Mesendoderm (in vitro differentiated cells): ENCODE data around the gene TAL2.
A peak's percentile ranks its signal among the peaks of the same experiment; 100 is the strongest.

Experiments
- DNase-seq: peaks from one replicate; pipeline ENCODE4 v3.0.0; 2013
- H2AK5ac ChIP-seq: 2 replicates; pipeline ENCODE4 v1.6.1; 2013; ENCODE audit warnings: low read length, inconsistent platforms
- H2BK120ac ChIP-seq: 2 replicates; pipeline ENCODE4 v1.6.1; 2013; ENCODE audit warnings: low read depth, mild to moderate bottlenecking, low read length, moderate library complexity, mixed read lengths
- H2BK15ac ChIP-seq: replicated peaks from 2 replicates; pipeline ENCODE4 v1.6.1; 2013; ENCODE audit warnings: low read depth, mild to moderate bottlenecking, moderate library complexity
- H2BK5ac ChIP-seq: 2 replicates; pipeline ENCODE4 v1.6.1; 2013; ENCODE audit warnings: low read length, inconsistent platforms
- H3K18ac ChIP-seq: 2 replicates; pipeline ENCODE4 v1.6.1; 2013; ENCODE audit warnings: mild to moderate bottlenecking, low read length, mixed read lengths
- H3K23ac ChIP-seq: one replicate; pipeline ENCODE4 v1.6.1; 2013; ENCODE audit warnings: low read length
- H3K27ac ChIP-seq: 2 replicates; pipeline ENCODE4 v1.5.1; 2013; ENCODE audit warnings: low read depth, mild to moderate bottlenecking, inconsistent platforms, low read length, moderate library complexity
- H3K27me3 ChIP-seq: 2 replicates; pipeline ENCODE4 v1.6.1; 2013; ENCODE audit warnings: low read length, control low read depth, mild to moderate bottlenecking, inconsistent platforms; ENCODE audit not compliant: insufficient read depth, poor library complexity
- H3K36me3 ChIP-seq: 2 replicates; pipeline ENCODE4 v1.6.1; 2013; ENCODE audit warnings: low read length, inconsistent platforms; ENCODE audit not compliant: control insufficient read depth, insufficient read depth
- H3K4ac ChIP-seq: one replicate; pipeline ENCODE4 v1.6.1; 2013; ENCODE audit warnings: low read depth, mild to moderate bottlenecking, low read length, moderate library complexity
- H3K4me1 ChIP-seq: 2 replicates; pipeline ENCODE4 v1.6.1; 2013; ENCODE audit warnings: low read depth, low read length, inconsistent platforms; ENCODE audit not compliant: control insufficient read depth
- H3K4me2 ChIP-seq: 2 replicates; pipeline ENCODE4 v1.6.1; 2013; ENCODE audit warnings: low read length
- H3K4me3 ChIP-seq: 2 replicates; pipeline ENCODE4 v1.5.1; 2013; ENCODE audit warnings: mild to moderate bottlenecking, low read length
- H3K56ac ChIP-seq: one replicate; pipeline ENCODE4 v1.6.1; 2013; ENCODE audit warnings: low read length
- H3K79me1 ChIP-seq: 2 replicates; pipeline ENCODE4 v1.6.1; 2013; ENCODE audit warnings: low read length, inconsistent platforms
- H3K79me2 ChIP-seq: 2 replicates; pipeline ENCODE4 v1.6.1; 2013; ENCODE audit warnings: mild to moderate bottlenecking, low read length; ENCODE audit not compliant: control insufficient read depth, insufficient read depth
- H3K9ac ChIP-seq: 2 replicates; pipeline ENCODE4 v1.6.1; 2013; ENCODE audit warnings: low read length, inconsistent platforms
- H4K5ac ChIP-seq: one replicate; pipeline ENCODE4 v1.6.1; 2013; ENCODE audit warnings: low read length
- H4K8ac ChIP-seq: one replicate; pipeline ENCODE4 v1.6.1; 2013; ENCODE audit warnings: low read depth, mild to moderate bottlenecking, control low read depth, low read length, moderate library complexity
- WGBS: extraction: QIAGEN DNeasy Blood & Tissue Kit; methylation state at CpG from one replicate; pipeline ENCODE4 v1.1.7; 2013; ENCODE audit warnings: low lambda C conversion rate, missing lambda C conversion rate; ENCODE audit not compliant: insufficient coverage; ENCODE audit errors: extremely low coverage; 5-methylcytosine and 5-hydroxymethylcytosine counted together

TAL2 gene

DNA sequence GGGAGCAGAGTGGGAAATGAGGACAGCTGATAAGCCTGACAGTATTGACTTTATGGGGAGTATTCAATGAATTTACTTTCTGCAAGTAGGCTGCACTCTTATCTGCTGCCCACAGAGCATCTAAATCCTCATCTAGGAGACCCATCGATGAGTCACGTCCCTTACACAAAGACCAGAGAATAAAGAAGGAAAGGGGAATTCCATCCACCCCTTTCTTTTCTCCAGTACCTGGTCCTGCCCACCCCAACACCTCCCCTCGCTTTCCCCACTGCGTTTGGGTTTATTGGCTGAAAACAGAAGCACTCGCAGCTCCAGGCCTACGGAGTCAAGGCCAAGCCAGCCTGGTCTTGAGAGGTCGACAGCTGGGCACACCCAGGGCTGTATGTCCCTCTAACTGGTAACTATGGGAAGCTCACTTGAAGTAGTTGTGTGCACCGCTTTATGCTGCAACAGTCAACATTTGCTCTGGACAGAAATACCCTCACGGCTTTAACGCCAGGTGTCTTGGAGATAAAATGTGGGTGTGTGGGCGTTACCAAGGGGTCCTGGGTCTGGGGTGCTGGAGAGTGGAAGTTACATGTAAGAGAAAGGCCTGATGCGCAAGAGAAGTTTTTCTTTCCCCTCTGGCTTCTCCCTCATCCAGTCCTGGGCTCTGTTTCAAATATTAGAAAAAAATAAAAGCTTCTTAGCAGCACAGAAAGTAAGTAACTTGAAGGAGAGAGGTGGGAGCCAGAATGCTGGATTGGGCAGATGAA is 14.5 kb upstream of the TAL2 start:
- no peak overlapping the region for H3K18ac ChIP-seq
- H3K4me2 ChIP-seq, result no peak overlapping the region
- no peak overlapping the region for H3K27ac ChIP-seq
- no peaks in the 10 kb centered on the region for H3K79me1 ChIP-seq
- H3K4me1 ChIP-seq, result peaks cover 4% of the 10 kb centered on the region
- H4K5ac ChIP-seq, result no peak overlapping the region
- H2AK5ac ChIP-seq, result no peak overlapping the region
- no peak overlapping the region for H3K4ac ChIP-seq
- H3K79me2 ChIP-seq, result no peaks in the 10 kb centered on the region
- WGBS, result no CpG with 5 or more reads among the region's 12 CpGs
- H2BK120ac ChIP-seq, result no peak overlapping the region
- H3K4me3 ChIP-seq, result no peak overlapping the region
- H3K27me3 ChIP-seq, result no peaks in the 10 kb centered on the region
- H2BK5ac ChIP-seq, result no peak overlapping the region
- H3K9ac ChIP-seq, result no peak overlapping the region
- peak; percentile 79 for DNase-seq
- H3K56ac ChIP-seq, result peak overlapping the region; percentile 52
- H2BK15ac ChIP-seq, result peak overlapping the region; percentile 39
- H3K23ac ChIP-seq, result no peak overlapping the region
- no peak overlapping the region for H4K8ac ChIP-seq
- H3K36me3 ChIP-seq, result no peaks in the 10 kb centered on the region

DNA sequence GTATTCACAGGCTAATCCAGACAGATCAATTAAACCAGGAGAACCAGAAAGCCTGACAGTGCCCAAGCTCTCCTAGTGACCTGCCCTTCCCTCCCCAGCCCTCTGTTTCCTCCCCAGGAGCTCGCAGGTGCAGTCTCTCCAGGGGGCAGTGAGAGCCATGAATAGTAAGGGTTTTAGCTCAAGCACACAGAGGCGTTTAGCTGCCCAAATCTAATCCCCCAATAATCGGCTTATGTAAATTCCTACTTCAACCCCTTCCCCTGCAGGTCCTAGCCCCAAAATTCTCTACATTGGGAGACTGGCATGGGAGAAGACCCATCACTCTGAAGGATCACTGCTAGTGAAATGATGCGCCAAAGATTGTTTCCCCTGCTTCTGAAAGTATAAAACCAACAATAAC is 10.5 kb upstream of the TAL2 start:
- H2BK120ac ChIP-seq, result no peak overlapping the region
- H3K27ac ChIP-seq, result no peak overlapping the region
- peaks cover 10% of the 10 kb centered on the region for H3K27me3 ChIP-seq
- no peak overlapping the region for H3K4me2 ChIP-seq
- no peak overlapping the region for H3K56ac ChIP-seq
- H4K8ac ChIP-seq, result no peak overlapping the region
- H3K18ac ChIP-seq, result no peak overlapping the region
- no peaks in the 10 kb centered on the region for H3K79me1 ChIP-seq
- H4K5ac ChIP-seq, result no peak overlapping the region
- no peak overlapping the region for H2BK15ac ChIP-seq
- no peak overlapping the region for H3K23ac ChIP-seq
- WGBS, result no CpG with 5 or more reads among the region's 4 CpGs
- H3K79me2 ChIP-seq, result no peaks in the 10 kb centered on the region
- H2AK5ac ChIP-seq, result no peak overlapping the region
- peak; percentile 19 for DNase-seq
- H2BK5ac ChIP-seq, result no peak overlapping the region
- no peaks in the 10 kb centered on the region for H3K36me3 ChIP-seq
- H3K4ac ChIP-seq, result no peak overlapping the region
- H3K4me3 ChIP-seq, result no peak overlapping the region
- H3K4me1 ChIP-seq, result peaks cover 2% of the 10 kb centered on the region
- H3K9ac ChIP-seq, result no peak overlapping the region

DNA sequence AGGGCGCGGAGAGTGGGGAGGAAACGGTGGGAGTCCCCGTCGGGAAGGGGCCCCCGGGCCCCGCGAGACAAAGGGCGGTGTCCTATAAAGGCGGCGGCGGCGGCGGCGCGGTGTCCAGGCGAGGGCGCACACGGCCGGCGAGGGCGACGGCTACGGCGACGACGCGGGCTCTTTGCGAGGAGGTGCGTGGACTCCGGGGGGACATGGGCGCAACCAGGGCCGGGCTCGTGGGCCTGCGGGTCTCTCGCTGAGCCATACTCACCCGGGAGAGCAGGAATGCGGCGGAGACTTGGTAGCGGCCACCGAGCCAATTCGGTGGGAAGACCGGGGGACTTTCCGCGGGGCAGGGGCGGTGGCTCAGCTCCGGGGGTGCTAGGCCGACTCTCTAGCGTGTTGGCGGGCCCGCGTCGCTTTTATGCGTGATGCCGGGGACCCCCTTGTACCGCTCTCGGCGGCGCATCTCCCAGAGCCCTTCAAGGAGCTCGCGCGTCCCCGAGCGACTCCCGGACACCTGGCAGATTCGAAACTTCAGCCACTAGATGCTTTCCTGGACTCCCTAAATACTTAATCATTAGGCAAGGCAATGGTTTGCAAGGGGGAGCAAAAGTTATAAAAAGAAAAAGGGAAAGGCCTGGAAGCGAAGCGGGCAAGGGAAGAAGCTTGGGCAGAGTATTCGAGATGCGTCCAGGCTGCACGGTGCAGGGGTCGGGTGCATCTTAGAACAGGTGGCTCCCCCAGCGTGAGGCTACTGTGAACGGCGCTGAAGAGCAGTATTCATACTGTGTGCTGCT is 5.9 kb upstream of the TAL2 start:
- no peaks in the 10 kb centered on the region for H3K36me3 ChIP-seq
- H3K27ac ChIP-seq, result no peak overlapping the region
- no peak overlapping the region for H4K8ac ChIP-seq
- peak overlapping the region; percentile 69 for H3K4me2 ChIP-seq
- H3K4me3 ChIP-seq, result no peak overlapping the region
- no peak overlapping the region for H2BK15ac ChIP-seq
- no peaks in the 10 kb centered on the region for H3K79me1 ChIP-seq
- H3K9ac ChIP-seq, result peak overlapping the region; percentile 48
- H2BK5ac ChIP-seq, result no peak overlapping the region
- H3K4me1 ChIP-seq, result peaks cover 2% of the 10 kb centered on the region
- peaks cover 16% of the 10 kb centered on the region for H3K27me3 ChIP-seq
- H3K4ac ChIP-seq, result no peak overlapping the region
- no peak overlapping the region for H2BK120ac ChIP-seq
- no peaks in the 10 kb centered on the region for H3K79me2 ChIP-seq
- no peak overlapping the region for H3K23ac ChIP-seq
- WGBS, result no CpG with 5 or more reads among the region's 75 CpGs
- no peak overlapping the region for H3K18ac ChIP-seq
- peak overlapping the region; percentile 66 for H3K56ac ChIP-seq
- DNase-seq, result no peak
- no peak overlapping the region for H4K5ac ChIP-seq
- no peak overlapping the region for H2AK5ac ChIP-seq

DNA sequence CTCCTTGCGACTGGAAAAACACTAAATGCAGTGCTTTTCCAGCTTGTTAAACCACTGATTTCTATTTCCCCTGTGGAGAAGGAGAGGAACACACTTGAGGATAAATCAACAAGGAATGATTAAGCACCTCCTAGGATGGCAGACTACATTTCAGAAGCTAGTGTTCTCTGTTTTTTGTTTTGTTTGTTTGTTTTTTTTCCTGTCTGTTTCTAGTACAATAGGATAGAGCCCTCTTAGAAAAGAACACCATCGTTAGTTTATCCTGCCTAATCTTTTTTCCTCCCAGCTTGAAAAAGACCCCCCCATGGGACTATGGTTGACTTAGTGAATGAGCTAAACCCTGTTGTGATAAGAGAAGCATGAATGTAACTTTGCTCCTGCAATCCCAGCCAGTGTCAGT is 3.9 kb upstream of the TAL2 start:
- H3K18ac ChIP-seq, result no peak overlapping the region
- no peak overlapping the region for H2BK15ac ChIP-seq
- no peak overlapping the region for H4K8ac ChIP-seq
- H3K79me2 ChIP-seq, result no peaks in the 10 kb centered on the region
- peaks cover 3% of the 10 kb centered on the region for H3K4me1 ChIP-seq
- no peak overlapping the region for H3K56ac ChIP-seq
- no peak overlapping the region for H3K4me2 ChIP-seq
- no peaks in the 10 kb centered on the region for H3K79me1 ChIP-seq
- H3K4ac ChIP-seq, result no peak overlapping the region
- H3K23ac ChIP-seq, result no peak overlapping the region
- no peak overlapping the region for H4K5ac ChIP-seq
- no peak overlapping the region for H2BK5ac ChIP-seq
- WGBS, result no CpG with 5 or more reads among the region's 2 CpGs
- no peaks in the 10 kb centered on the region for H3K36me3 ChIP-seq
- H3K27me3 ChIP-seq, result peaks cover 16% of the 10 kb centered on the region
- H3K4me3 ChIP-seq, result no peak overlapping the region
- H3K9ac ChIP-seq, result no peak overlapping the region
- DNase-seq, result peak; percentile 80
- H3K27ac ChIP-seq, result no peak overlapping the region
- H2BK120ac ChIP-seq, result no peak overlapping the region
- H2AK5ac ChIP-seq, result no peak overlapping the region

GRCh38 chr9:105661011-105661410 is 1.2 kb upstream of the TAL2 start:
- no CpG with 5 or more reads among the region's 4 CpGs for WGBS
- no peak overlapping the region for H4K5ac ChIP-seq
- no peak overlapping the region for H3K4me3 ChIP-seq
- no peak overlapping the region for H2AK5ac ChIP-seq
- no peaks in the 10 kb centered on the region for H3K36me3 ChIP-seq
- H3K27me3 ChIP-seq, result peaks cover 12% of the 10 kb centered on the region
- no peak overlapping the region for H3K18ac ChIP-seq
- H3K56ac ChIP-seq, result no peak overlapping the region
- no peak overlapping the region for H3K27ac ChIP-seq
- H3K4ac ChIP-seq, result no peak overlapping the region
- peak; percentile 80 for DNase-seq
- H3K79me1 ChIP-seq, result no peaks in the 10 kb centered on the region
- no peak overlapping the region for H2BK15ac ChIP-seq
- peaks cover 3% of the 10 kb centered on the region for H3K4me1 ChIP-seq
- H3K23ac ChIP-seq, result no peak overlapping the region
- no peak overlapping the region for H3K4me2 ChIP-seq
- H3K79me2 ChIP-seq, result no peaks in the 10 kb centered on the region
- no peak overlapping the region for H3K9ac ChIP-seq
- H2BK5ac ChIP-seq, result no peak overlapping the region
- no peak overlapping the region for H4K8ac ChIP-seq
- no peak overlapping the region for H2BK120ac ChIP-seq
